KG1 (cell line): Measurements from ENCODE around the gene IFI27L1.
"Not testable (repeated sequence)": the region's sequence is repeated elsewhere in the genome, so short reads cannot be mapped to it uniquely, and the experiment has no call there.

ENCODE experiments used
- DNase-seq: peaks from one replicate; lab custom pipeline; 2025; lab: John Stamatoyannopoulos, UW

The IFI27L1 gene

DNA sequence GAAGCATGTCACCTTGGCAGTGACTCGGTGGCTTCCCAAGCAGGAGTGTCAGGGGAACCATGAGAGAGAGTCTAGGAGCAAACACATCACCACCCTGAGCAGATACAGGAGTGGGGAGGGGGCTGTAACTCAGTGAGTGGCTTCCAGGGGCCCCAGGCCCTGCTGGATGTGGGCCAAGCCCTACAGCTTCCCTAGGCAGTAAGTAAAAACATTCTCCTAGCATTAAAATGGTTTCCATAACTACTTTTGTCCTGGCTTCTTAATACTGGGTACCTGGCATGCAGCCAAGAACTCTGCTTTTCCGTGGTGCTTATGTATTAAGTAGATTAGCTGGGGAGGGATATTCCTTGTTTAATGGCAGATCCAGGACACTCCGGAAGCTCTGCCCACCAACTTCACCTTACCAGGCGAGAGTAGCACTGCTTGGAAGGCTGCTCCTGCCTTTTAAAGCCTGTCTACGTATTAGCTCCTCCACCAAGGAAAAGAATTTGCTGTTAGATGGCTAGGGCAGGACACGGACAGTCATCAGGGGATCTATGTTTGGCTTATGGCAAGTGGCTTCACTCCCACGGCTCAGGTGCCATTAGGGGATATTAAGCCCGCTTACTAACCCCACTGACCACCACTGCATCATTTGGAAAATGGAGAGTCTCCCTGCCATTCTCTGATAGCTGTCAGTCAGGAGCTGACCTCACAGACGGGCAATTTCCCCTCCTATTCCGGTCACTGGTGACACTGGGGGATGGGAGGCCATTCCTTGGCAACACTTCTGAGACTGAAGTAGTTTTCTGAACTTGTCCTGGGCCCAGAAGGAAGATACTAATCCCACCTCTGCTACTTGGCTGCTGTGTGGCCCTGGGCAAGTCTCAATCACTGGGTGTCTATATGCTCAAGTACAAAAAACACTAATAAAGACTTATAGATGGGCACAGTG is 32.2 kb upstream of the IFI27L1 start:
- DNase-seq: no peak

DNA sequence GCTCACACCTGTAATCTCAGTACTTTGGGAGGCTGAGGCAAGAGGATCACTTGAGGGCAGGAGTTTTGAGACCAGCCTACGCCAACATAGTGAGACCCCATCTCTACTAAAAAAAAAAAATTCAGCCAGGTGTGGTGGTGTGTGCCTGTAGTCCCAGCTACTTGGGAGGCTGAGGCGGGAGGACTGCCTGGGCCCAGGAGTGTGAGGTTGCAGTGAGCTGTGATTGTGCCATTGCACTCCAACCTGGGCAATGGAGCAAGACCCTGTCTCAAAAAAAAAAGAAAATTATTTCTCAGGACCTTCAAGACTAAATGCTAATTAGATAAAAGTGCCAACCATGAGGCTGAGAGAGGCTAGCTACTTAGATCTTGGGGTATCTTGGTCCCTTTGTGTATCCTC is 31.5 kb upstream of the IFI27L1 start:
- no peak for DNase-seq

DNA sequence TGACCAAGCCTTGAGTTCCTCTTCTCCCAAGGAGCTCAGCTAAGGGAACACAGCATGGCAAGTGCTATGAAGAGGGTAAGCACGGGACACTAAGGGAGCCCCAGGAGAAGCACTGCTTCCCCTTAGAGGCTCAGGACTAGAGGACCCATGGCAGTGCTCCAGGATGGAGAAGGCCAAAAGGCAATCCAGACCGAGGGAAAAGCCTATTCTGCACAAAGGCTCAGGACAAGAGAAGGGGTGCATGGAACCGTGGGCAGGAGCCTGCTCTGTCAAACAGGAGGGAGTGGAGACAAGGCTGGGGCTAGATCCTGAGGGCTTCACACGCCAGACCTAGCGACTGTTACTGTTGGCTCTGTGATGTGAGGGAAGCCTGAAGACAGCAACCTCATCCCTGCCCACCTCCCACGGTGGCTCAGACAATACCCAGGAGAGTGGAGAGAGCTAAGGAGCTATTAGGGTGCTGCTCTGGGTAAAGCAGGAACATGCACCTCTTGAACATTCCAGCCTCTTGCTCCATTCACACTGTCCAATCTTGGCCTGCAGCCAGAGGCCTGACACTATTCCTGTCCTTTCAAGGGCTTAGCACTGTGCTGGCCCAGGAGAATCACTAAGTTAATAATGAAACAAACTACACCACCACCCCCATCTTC is 30.8 kb upstream of the IFI27L1 start:
- DNase-seq: no peak

DNA sequence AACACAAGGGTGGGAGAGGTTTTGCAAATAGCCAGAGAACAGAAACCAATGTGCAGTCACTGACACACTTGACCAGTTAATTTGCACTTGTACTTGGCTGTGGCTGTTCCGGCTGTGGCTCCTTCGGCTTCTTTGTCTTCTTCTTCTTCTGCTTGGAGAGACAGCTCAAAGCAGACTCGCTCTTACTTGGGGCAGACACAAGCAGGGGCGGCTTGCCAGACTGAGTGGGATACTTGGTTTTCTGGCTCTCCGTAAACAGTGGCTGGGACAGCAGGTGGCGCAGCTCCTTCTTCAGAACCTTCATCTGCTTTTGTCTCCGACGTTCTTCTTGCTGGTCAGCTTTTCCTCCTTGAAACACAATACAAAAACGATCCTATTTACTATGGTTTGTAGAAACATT is 30.0 kb upstream of the IFI27L1 start:
- no peak for DNase-seq

DNA sequence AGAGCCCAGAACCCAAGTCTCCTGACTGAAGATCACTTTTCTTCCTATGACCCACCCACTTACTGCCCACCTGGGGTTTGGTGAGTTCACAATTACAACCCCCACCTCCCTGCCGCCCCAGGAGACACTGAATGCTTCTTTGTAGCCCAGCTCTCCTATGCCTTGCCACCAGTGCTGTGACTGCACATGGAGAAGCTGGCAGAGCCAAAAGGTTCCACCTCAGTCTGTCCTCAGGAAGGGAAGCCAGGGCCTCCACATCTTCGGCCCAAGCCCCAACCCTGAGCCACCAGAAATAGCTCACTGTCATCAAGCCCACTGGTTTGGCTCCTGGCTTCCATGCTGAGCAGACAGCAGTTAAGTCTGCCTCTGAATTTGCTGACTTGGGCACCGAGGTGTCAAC is 29.3 kb upstream of the IFI27L1 start:
- no peak for DNase-seq

DNA sequence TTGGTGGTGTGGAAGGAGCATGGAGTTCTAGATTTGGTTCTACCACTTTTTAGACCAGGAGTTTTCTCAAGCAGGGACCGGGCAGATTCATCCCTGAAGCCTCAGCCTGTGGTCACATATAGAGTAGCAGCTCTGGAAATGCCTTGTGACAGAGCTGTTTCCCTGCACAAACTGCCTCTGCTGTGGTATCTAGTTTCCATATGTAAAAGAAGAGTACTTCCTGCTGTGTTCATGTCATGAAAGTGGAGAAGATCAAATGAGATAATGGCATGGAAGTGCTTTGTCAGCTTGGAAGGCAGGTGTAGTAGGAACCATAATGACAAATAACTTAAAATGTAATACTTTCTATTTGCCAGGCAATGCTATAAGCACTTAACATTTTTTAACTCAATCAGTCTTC is 28.9 kb upstream of the IFI27L1 start:
- DNase-seq: no peak

DNA sequence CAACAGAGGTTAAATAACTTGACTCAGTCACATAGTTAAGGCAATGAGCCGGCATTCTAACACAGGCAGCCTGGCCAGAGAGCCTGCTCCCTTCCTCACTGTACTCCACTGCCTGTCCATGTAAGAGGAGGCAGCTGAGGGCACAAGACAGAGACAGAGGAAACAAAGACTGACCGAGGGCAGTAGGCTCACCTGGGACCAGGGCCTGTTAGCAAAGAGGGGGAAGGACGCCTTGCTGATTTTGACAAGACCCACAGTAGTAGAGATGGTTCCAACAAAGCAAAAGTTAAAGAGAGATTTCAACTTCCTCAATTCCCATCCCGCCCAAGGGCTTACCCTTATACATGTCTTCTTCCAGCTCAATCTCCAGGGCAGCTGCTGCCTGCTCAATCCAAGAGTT is 28.4 kb upstream of the IFI27L1 start:
- DNase-seq: no peak

DNA sequence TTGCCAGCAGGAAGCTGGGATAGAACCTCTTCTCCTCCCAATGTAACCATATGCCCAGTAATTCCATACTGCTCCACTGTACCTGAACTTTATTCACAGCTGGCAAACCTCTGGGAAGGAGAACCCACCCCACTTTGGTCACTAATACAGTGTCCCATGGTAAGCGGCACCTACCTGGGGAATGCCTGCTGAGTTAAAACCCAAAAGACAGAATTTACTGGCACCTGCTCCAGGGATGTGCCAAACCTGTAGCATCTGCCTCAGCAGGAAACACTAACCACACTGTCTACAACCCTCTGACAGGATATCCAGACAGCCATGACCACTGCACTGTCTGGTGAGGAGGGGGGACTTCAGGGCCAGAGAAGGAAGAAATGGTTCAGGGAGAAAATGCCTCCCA is 26.7 kb upstream of the IFI27L1 start:
- DNase-seq: no peak

DNA sequence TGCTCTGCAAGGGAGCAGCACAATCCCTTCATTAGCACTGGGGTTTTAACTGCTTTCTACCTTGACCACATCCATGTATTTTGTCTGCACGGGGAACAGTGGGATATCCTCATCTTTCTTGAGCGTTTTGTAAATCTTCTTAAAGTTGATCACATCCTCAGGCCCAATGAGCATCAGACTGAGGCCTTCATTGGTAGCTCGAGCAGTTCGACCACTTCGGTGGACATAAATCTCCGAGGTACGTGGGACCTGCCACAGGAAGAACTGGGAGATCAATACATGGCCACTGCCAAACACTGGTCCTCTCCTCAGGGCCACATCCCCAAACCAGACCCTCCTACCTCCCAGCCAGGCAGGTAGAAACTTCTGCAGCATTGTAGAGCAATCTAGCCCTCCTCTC is 26.2 kb upstream of the IFI27L1 start:
- DNase-seq: no peak

DNA sequence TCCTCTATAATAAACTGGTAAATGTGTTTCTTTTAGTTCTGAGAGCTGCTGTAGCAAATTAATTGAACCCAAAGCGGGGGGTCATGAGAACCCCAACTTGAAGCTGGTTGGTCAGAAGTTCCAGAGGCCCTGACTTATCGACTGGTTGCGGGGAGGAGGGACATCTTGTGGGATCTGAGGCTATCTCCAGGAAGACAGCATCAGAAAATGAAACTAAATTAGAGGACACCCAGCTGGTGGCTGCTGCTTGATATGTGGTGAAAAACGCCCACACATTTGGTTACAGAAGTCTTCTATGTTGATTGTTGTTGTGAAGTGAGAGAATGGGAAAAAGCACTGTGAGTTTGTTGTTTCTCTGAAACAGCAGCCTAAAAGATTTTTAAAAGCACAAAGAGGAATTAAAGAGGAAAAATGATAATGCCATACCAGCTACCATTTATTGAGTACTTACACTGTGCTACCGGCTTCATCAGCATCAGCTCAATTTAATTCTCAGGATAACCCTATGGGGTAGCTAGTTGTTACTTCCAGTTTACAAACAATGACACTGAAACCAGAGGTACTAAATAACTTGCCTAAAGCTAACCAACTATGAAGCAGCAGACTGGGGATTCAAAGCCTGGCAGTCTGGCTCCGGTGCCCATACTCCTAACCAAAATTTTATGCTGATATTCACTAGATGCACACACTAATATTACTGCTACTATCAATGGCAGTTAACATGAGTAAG is 24.4 kb upstream of the IFI27L1 start:
- DNase-seq: no peak

DNA sequence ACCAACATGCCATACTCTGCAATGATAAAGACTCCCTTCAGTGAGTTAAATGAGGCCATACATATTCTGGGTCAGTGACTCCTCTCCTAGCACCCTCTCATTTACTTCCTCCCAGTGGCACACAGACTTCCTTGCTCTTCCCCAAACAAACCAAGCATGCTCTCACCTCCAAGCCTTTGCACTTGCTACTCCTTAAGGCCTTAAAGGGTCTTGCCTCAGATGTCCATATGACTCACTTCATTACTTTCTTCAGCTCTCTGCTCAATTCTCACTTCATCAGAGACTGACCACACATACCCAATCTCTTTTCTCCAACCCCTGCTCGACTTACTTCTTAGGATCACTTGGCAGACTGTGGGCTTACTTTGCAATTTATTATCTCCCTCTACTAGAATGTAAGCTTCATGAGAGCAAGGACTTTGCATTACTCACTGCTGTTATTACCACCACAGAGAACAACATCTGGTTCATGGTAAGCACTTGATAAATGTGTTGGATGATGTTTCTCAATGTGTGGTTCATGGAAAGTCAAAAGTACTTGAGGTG is 22.9 kb upstream of the IFI27L1 start:
- no peak for DNase-seq

DNA sequence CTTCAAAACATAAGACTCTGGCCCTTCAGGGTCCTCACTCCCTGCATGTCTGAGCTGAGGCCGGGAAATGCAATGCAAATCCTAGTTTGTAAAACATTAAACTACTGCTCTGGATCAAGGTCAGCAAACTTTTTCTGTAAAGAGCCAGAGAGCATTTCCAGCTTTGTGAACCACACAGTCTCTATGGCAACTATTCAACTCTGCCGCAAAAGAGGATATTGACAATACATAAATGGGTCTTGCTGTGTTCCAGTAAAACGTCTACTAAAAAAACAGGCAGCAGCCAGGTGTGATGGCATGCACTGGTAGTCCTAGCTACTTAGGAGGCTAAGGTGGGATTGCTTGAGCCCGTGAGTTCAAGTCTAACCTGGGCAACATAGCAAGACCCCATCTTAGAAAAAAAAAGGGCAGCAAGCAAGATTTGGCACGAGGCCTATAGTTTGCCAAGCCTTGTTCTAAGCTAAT is 22.4 kb upstream of the IFI27L1 start:
- no peak for DNase-seq

DNA sequence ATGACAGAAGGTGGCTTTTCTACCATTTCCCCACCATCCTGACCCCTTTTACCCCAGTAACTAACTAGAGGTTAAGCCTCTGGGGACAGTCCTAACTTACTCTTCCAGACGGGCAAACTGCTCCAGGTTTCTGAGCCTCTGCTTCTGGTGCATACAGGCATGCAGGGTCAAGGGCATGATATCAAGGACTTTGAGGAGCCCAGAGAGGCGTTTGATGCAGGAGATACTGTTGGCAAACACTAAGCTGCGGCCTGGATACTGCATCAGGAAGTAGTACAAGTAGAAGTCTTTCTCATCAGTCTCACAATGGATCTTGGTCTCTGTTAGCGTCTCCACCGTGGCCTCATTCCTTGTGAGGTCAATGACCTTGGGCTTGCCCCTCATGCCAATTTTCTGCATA is 21.1 kb upstream of the IFI27L1 start:
- DNase-seq: no peak

DNA sequence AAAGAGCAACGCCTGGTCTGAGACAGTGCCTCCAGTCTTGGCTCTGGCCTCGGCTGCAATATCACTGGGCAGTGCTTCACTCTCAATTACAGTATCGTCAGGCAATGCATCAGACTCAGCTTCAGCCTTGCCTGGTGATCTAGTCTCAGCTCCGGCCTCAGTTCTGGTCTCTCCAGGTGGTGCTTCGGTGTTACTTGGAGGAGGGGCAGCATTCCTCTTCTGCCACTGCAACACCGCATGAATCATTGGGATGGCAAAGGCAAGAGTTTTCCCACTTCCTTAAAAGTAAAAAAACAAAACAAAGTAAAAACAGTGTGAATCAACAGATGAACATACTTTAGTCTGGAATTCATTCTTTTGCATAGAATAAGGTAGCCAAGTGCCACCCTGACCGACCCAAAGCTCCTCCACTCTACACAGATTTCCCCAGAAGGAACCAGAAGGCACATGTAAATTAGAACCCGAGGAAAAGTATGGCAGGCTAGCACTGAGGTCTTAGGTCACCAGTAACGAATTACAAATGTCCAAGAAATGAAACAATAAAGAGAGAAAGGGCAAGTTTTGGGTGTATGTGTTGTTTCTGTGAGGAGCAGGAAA is 18.7 kb upstream of the IFI27L1 start:
- no peak for DNase-seq

DNA sequence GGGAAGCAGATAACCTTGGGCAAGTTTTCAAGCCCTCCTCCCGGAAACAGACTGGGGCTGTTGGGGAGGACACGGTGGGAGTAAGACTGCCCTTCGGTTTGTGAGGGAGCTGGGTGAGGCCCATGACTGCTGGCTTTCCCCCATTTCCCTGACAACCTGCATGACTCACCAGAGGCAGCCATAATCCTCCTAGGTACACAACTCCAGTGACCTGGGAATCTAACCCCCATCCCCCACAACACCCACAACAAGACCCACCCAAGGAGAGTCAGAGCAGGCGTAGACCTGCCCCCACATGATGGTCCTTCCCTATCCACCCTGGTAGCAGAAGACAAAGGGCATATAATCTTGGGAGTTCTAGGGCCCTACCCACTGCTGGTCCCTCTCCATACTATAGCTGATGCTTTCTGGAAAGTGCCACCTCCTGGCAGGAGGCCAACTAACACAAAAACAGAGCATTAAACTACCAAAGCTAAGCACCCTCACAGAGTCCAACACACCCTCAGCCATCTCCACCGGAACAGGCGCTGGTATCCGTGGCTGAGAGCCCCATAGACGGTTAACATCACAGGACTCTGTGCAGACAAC is 14.9 kb upstream of the IFI27L1 start:
- DNase-seq: no peak

DNA sequence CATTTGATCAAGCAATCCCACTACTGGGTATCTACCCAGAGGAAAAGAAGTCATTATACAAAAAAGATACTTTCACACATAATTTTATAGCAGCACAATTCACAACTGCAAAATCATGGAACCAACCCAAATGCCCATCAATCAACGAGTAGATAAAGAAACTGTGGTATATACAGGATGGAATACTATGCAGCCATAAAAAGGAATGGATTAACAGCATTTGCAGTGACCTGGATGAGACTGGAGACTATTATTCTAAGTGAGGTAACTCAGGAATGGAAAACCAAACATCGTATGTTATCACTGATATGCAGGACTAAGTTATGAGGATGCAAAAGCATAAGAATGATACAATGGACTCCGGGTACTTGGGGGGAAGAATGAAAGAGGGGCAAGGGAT is 9.0 kb upstream of the IFI27L1 start:
- DNase-seq: not testable (repeated sequence)

DNA sequence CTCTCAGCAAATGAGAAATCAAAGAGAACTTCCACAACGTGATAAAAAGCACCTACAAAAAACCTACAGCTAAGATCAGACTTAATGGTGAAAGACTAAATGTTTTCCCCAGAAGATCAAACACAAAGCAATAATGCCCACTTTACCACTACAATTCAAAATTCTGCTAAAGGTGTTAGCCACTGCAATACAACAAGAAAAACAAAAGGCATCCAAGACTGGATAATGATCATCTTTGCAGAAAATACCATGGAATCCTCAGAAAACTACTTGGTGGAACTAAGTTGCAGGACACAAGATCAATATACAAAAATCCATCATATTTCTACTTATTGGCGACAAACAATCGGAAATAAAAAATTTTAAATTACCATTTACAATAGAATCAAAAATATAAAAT is 6.6 kb upstream of the IFI27L1 start:
- no peak for DNase-seq

DNA sequence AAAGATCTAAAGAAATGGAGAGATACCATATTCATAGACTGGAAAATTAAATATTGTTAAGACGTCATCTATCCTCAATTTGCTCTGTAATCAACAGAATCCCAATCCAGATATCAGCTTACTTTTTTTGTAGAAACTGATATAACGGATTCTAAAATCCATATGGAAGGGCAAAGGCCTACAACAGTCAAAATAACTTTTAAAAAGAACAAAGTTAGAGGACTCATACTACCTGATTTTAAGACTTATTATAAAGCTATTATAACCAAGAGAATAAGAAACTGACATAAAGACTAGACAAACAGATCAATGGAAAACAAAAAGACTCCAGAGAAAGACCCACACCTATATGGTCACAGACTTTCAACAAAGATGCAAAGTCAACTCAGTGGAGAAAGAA is 6.1 kb upstream of the IFI27L1 start:
- no peak for DNase-seq

DNA sequence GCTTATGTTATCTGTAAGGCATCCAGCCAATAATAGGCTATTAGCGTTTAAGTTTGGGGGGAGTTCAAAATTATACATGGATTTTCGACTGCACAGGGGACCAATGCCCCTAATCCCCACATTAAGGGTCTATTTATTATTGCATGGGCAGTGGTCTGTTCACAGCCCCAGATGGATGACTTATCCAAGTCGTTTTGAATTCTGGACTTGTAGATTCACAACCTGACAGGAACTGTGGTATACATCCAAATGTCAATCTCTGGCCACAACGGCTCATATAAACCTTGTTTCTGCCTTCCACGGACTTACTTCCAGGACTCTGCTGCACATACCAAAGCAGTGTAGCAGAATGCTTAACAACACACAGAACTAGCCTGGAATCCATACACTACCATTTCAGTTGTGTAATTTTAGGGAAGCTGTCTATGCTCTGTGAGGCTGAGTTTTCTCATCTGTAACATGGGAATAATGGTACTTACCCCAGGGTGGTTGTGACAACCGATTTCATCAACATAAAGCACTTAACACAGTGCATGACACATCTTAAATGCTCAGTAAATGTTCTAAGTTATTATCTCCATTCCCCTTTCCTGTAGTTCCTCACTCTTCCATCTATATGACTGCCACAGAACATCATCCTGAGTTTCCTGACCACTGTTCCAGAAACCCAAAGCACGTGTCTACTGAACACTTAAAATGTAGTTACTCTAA is 3.8 kb upstream of the IFI27L1 start:
- DNase-seq: no peak

DNA sequence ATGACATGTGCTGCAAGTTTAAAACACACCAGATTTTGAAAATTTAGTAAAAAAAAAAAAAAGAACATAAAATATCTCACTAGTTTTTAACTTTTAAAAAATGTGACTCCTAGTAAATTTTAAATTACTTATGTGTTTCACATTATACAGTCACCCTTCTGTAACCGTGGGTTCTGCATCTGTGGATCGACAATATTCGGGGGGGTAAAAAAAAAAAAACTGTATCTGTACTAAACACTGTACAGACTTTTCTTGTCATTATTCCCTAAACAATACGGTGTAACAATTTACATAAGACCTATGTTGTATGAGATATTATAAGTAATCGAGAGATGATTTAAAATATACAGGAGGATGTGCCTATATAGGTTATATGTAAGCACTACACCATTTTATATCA is 3.3 kb upstream of the IFI27L1 start:
- no peak for DNase-seq
